ENCODE data around the gene ZNFX1. TPM values are rescaled to one million over a fixed set of nuclear protein-coding genes. Genes with fewer than 3 reads are reported as not detected.
A peak's percentile ranks its signal among the peaks of the same experiment; 100 is the strongest.
"Not testable (repeated sequence)": the region's sequence is repeated elsewhere in the genome, so short reads cannot be mapped to it uniquely, and the experiment has no call there.

The ZNFX1 gene
- total RNA-seq, 1 donor from 2014 or later: 14.0 TPM

DNA sequence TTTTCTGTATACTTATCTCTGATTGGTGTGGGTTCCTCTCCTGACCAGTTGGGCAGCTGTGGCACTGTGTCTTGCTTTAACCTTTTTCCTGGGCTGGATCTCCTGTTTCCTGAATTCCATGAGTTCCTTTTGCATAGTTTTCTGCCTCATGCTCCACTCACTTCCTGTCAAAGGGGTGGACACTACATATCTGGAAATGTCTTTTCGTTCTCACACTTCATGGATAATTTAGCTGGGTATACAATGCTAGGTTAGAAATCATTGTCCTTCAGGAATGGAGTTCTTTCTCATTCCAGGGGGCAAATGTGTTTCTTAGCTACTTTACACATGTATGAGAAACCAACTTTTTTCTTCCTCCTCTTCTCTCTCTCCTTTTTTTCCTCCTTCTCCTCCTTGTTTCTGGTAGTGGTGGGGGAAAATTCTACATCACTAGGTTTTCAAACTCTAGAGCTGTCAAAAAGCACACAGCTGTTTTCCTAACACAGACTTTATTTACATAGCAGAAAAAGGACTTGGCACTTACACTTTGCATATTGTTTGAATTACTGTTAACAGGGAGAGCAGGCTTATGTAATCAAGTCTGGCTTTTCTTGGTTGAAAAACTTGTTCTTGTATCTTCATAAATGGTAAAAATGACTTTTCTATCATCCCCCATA lies 67.6 kb downstream of the ZNFX1 start:
- DNase-seq: no peak

GRCh38 chr20:49207076-49207475 lies 70.8 kb downstream of the ZNFX1 start:
- no peak for DNase-seq

GRCh38 chr20:49203746-49204145 lies 74.1 kb downstream of the ZNFX1 start:
- no peak for DNase-seq

DNA sequence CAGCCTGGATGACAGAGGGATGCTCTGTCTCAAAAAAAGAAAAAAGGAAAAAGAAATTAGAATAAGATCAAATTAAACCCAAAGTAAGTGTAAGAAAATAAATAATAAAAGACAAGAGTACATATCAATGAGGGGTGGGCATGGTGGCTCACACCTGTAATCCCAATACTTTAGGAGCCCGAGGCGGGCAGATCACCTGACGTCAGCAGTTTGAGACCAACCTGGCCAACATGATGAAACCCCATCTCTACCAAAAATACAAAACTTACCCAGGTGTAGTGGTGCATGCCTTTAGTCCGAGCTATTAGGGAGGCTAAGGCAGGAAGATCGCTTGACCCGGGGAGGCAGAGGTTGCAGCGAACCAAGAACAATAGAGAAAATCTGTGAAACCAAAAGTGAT lies 74.8 kb downstream of the ZNFX1 start:
- DNase-seq: no peak

DNA sequence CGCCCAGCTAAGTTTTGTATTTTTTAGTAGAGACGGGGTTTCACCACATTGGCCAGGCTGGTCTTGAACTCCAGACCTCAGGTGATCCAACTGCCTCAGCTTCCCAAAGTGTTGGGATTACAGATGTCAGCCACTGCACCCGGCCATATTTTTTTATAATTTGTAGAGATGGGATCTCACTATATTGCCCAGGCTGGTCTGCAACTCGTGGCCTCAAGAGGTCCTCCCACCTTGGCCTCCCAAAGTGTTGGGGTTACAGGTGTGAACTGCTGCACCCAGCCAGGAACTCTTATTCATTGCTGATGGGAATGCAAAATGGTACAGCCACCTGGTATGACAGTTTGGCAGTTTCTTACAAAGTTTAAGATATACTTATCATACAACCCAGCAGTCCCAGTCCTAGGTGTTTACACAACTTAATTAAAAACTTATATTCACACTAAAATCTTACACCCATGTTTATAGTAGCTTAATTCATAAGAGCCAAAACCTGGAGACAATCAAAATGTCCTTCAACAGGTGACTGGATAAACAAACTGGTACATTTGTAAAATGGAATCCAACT lies 78.0 kb downstream of the ZNFX1 start:
- DNase-seq: no peak

DNA sequence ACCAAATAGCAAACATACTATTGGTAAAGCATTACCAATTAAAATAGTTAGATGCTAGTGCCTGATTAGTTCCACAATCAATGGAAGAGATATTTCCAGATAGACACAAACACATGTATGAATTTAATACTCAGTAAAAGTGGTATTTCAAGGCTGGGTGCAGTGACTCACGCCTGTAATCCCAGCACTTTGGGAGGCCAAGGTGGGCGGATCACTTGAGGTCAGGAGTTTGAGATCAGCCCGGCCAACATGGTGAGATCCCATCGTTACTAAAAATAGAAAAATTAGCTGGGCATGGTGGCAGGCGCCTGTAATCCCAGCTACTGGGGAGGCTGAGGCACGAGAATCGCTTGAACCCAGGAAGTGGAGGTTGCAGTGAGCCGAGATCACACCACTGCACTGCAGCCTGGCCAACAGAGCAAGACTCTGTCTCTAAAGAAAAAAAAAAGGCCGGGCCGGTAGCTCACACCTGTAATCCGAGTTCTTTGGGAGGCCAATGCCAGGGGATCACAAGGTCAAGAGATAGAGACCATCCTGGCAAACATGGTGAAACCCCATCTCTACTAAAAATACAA lies 84.8 kb downstream of the ZNFX1 start:
- not testable (repeated sequence) for DNase-seq

Small RNA genes lying within 50 kb of the gene (small RNA-seq; reads per million reads assigned to genes)
- gene SNORD12B: 3,985 reads per million, percentile 100 among the genes with 10 or more reads in this experiment
- gene SNORD12C: 1,767 reads per million, percentile 99 among the genes with 10 or more reads in this experiment

Other genes with a start within 250 kb of the ZNFX1 start
- 173 TPM for gene CSE1L, start 231.7 kb downstream of the ZNFX1 start, total RNA-seq
- gene STAU1, start 89.7 kb downstream of the ZNFX1 start, total RNA-seq: 47.9 TPM
- 18.2 TPM for gene DDX27, start 58.6 kb downstream of the ZNFX1 start, total RNA-seq
- gene KCNB1, start 204.6 kb upstream of the ZNFX1 start, total RNA-seq: 5.8 TPM

All from occipital lobe (tissue), 3 donors.